ENCODE data around the gene NDUFAF4.
A peak's percentile ranks its signal among the peaks of the same experiment; 100 is the strongest.

NDUFAF4 gene

DNA sequence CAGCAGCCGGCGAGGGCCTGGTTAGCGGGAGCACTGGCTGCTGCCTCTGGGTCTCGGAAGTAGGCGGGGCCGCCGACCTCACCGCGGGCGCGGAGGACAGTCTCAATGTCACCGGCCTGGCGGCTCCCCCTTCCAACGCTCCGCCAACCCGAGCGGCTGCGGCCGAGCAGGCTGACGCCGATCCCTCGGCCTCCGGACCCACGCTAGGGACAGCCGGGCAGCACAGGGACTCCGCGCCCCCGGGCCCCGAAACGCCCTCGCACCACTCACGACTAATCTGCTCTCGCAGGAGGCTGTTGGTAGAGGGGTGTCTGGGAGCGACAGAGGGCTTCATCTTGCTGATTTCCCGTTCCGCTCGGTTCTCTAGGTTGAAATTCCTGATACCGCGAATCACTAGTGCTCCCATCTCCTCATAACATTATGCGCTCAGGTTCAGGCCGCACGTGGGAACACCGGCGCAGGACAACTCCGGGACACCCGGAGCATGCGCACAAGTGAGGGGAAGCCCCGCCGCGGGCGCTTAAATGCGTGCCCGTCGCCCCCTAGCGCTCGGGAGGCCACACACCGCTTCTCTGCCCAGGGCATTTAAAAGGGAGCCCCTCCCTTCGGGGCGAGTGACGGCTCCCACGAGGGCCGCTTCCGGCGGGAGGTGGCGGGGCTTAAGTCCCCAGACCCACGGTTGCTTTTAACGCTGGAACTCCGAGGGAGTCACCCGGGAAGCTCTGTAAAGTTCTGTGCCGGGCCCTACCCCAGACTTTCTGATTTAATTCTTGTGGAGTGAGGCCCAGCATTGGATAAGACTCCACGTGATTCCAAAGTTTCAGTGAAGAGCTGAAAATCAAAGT, at the start of gene NDUFAF4:
TSS of gene NDUFAF4 (minus strand) at position 496 of the 845 bp plus-strand sequence. CDS start at position 406, 90 bp downstream.
- DNase-seq, result peak; percentile 95

DNA sequence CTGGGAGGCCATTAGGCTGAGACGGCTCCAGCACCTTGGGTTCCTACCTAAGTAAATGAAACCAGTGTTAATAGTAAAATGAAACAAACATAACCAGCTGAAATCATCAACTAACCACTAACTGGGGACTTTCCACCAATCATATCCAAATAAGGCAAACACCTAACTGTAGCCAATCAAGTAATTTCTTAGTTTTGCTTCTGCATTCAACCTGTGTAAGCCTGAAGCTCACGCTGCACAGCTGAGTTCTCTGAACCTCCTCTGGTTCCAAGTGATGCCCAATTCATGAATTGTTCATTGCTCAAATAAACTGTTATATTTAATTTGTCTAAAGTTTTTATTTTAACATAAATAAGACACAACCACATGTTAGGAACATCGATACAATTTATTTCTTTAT, 49.4 kb upstream of the NDUFAF4 start:
- DNase-seq, result no peak

DNA sequence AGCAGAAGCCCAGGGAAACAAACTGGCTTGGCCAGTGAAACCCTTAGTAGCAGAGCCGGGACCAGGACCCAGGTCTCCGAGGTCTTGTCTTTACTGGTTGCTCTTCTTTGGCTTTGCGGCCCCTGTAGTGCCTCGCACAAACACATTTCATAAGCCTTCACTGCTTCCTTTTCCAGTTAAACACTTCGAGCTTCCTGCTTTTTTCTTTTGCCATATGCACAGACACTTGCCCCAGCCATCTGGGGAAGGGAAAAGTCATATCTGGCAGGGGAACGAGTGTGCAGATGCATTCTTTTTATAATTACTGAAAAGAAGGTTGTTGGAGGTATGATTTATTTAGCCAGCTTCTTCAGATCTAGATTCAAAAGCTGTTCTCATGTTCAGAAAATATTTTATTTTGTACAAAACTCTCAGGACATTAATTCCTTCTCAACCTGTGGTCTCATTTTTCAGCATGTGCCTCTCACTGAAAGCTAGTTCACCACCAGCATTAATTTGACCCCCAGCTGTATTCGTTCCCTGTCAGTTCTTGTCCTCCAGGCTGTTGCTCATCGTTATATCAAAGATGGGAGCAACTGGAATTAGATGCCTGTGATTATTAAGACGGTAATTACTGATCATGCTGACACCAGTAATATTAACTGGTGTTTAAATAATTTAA, 46.0 kb upstream of the NDUFAF4 start:
- peak; percentile 79 for DNase-seq

DNA sequence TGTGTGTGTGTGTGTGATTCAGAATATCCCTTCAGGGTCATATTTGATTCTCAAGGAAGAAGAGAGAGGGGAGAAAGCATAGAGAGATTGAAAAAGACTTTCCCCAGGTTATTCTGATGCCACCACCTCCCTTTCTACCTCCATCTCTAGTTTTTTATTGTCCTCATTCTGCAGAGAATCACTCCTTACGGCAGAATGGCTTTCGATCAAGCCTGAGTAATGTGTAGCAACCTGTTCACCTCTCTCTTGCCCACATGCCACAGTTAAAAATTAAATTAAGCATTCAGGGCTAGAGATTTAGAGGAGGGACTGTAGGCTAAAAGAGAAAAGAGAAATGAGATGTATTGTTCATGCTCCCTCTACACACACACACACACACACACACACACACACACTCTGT, 45.0 kb upstream of the NDUFAF4 start:
- peak; percentile 72 for DNase-seq

DNA sequence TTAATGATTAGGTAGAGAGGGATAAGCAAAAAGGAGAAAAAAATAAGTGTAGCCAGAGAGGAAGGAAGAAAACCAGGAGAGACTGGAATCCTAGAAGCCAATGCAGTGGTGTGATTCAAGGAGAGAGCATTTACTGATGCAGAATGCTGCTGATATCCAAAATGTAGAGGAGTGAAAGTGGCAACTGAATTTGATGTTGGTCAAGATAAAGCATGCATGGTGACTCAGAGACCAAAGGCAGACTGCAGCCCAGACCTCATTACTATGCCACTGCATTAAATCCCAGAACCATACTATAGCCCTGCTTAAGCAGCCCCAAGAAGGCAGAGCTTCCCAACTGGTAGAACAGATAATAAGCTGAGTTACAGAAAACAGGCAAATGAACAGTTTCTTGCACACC, 42.6 kb upstream of the NDUFAF4 start:
- no peak for DNase-seq

DNA sequence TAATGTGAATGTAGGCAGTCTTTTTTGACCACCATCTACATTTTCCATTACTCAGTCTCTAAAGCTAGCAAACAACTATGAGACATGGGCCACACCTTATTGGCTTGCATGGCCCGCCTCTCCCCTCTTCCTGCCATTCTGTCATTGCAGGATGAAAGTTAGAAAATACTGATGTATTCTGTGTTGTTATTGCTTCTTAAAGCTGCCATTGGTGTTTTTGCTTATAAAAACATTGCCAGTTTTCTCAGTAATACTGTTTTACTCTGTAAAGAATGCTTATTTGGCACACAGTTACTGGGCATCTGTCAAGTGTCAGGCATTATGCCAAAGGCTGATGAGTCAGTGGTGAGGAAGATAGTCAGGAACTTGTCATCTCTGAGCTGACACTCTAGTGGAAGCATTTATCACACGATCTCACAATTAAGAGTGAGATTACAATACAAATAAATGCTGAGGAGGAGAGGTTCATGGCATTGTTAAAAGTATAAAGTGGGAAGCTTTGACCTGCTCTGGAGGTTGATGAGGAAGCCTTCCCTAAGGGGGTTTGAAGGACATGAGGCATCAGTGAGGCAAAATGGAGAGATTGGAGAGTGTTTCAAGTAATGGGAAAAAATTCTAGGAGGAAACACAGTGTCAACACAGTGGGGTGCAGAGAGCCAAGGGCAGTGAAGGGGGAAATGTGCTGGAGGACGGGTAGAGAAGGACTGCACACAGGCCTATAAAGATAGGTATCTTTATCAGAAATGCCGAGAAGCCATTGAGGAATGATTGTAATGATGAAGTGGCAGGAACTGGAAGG, 41.5 kb upstream of the NDUFAF4 start:
- DNase-seq, result peak; percentile 75

DNA sequence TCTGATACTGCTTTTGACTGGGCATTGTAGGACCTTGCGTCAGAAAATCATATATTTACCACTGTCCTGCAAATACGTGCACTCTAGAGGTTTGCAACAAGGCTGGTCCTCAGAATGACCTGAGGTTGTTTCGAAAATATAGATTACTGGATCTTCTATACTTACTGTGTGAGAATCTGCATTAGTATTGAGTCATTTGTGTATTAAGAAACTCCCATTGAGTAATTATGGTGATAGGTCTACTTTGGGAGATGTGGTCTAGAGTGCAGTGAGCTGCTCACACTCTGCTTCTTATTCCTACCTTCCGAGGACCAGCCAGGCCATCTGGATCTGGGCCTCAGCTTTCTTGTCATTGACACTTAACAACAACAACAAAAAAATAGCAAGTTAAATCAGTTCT, 36.4 kb upstream of the NDUFAF4 start:
- no peak for DNase-seq

DNA sequence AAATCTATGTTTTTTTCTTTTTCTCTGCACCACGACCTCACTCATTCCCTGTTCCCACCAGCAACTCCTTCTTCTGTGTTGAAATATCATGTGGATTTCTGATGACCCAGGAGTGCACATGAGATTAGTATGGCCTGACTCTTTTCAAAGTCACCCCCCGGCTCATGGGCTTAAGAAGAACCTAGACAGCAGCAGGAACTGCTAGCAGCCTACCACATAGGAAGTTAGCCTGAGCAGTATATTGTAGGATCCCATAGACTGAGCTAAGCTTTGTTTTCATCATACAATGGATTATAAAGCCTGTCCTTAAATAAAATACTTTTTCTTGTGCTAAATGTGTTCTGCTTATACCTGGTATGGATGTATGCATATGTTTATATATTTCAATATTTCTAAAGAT, 33.5 kb upstream of the NDUFAF4 start:
- DNase-seq, result no peak

DNA sequence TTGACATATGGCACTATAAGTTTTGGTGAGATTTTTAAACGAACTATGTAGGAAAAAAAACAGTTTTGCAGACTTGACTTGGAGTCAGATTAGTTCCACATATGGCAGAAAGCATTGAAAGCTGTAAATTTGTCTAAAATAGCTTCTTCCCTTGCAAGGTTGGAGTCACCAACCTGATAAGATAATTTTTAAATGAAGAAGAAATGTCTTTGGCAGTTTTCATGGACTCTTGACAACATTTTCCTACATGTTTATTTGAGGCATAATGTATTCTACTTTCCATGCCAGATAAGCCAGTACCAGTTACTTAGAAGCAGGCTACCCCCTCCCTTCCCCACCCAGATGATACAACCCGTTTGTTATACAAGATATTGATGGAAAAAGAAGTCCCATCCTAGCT, 32.0 kb upstream of the NDUFAF4 start:
- no peak for DNase-seq

DNA sequence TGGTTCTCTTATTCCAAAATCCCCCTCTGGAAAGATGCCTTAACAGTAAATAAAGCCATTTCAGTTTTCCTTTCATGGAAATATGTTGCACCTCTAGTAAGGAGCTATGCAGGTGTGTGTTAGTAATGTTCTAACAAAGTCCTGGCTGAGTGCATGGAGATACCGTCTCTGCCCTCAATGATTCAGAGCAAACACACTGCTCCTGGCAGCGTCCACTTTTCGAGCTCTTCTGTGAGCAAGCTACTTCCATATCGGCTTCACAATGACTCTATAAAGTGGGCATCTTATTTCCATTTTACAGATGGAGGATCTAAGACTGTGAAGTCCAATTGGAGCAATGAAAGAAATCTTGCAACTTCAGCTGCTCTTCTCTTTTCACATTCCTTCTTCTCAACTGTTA, 30.0 kb upstream of the NDUFAF4 start:
- DNase-seq, result no peak

DNA sequence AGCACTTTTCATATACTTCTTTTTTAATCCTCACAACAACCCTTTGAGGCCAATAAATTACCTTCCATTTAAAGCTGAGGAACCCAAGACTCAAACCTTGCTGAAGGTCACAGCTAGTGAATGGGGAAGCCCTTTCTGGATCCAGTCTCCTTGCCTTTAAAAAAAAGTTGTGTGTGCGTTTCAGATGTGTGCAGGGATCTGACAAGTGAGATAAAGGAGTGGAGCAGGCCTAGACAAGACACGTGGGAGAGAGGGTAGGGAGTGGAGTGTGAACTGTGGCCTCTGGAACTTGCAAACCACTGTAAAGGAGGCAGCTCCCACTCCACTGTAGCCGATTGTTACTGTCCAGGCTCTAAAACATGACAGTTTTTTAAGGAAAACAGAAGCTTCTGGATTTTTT, 28.7 kb upstream of the NDUFAF4 start:
- no peak for DNase-seq

DNA sequence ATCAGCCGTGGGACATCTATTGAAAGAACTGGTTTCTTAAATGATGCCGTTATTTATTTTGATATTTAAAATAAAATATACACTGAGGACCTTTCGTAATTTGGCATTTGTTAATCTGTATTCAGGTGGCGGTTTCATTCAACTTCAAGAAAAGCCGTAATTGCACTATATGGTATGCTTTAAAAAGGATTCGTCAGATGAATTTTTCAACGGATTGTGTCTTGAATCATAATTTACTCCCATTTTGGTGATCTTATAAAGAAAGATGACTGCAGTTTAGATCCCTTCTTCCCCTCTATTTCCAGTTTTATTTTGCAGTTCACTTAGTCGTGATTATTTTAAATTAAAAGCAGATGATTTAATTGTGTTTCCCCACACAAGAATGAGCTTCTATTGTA, 27.6 kb upstream of the NDUFAF4 start:
- no peak for DNase-seq

DNA sequence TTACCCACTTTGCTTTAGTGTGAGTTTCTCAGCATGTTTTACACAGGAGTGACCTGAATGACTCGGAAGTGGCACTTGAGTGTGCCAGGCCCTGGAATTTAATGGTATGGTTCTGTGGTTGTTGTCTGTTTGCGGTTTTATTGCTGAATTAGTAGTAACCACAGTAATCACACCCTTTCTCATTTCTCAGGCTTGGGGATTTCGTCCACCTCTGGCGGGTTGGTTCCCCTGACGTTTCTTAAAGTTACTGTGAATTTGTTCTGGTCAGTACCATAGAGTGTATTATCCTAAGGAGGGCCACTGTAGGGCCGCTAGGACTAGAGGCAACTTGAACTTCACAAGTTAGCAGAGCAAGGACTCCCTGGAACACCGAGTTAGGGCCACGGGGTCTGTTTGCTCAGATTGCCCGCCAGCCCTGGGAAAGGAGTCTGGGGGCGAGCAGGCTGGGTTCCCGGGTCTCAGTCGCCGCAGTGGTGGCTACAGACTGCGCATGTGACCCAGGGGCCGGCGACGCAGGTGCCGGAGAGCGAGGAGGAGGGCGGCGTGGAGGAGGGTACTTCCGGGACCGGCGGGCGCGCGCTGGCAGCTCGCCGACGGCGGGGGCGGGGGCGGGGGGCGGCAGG, 26.3 kb upstream of the NDUFAF4 start:
- peak; percentile 31 for DNase-seq

DNA sequence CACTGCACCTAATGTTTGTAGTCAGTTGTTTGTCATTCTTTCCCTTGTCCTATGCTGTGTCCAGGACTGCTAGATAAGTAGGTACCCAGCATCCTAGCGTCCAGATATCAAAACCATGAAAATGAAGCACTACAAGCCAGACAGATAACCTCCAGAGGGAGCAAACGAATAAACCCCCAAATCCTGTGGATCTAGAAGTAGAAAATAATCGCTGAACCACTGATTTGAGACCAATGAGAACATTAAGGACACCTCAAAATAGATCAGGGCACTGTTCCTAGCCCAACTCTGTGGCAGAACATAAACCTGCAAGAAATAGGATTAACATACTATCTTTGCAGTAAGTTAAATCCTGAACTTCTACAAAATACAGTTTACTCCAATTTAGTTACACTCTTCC, 25.7 kb upstream of the NDUFAF4 start:
- DNase-seq, result no peak

DNA sequence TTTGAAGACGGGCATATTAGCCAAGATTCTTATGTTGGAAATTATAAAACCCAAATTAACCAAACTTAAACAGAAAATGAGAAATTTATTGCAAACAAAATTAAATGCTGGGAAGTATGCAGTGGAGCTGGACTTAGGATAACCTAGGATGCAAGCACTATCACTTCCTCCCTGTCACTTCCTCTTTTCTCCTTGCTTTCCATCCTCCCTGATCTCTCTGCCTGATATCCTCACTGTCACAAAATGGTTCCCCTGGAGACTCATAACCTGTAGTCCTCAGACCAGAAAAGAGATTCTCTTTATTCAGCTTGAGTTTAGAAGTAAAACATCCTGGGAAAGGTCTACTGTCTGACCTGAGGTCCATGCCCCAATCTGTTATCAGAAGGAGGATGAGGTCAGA, 19.4 kb upstream of the NDUFAF4 start:
- DNase-seq, result no peak

DNA sequence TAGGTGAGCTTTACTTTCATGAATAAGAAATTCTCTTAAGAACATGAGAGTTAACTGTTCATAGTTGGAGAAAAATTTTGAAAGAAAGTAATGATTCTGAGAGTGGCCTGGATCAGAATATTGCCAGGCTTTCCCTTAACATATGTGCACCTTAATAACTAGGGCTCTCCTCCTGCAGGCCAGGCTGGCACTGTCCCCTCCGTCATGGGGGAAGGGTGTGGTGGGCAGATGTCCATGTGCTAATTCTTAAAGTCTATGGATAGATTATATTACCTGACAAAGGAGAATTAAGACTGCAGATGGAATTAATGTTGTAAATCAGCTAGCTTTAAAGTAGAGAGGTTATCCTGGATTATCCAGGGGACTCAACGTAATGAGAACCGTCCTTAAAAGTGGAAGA, 15.9 kb upstream of the NDUFAF4 start:
- DNase-seq, result no peak

DNA sequence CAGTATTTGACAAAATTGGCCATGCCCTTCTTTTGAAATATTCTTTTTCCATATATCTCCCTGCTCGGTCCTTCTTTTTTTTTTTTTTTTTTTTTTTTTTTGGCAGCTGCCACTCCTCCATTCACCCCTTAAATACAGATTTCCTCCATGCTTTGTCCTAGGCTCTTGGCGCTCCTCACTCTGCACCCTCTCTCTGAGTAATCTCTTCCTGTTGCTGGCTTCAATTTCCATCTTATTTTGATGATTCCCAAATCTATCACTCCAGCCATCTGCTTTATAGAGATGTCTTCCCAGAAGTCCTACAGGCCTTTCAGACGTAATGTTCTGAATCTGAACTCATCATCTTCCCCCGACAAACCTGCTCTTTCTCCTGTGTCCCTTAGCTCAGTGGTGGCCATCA, 14.1 kb upstream of the NDUFAF4 start:
- no peak for DNase-seq

DNA sequence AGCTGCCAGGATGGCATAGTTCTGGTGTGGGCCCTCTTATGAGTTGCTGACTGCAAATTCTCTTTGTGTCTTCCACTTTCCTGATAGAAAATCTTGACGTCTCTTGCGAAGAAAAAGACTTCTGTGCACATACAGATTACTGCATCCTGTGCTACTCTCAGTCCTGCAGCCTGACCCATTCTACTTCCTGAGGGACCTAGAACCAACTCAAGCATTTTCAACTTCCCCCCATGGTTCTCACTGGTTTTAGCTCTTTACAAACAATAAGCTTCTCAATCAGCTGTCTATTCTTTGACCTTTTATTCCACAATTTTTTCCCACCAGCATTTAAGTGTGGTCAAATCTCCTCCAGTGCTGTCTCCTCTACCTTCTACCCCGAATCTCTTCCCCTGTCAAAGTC, 13.5 kb upstream of the NDUFAF4 start:
- DNase-seq, result no peak

DNA sequence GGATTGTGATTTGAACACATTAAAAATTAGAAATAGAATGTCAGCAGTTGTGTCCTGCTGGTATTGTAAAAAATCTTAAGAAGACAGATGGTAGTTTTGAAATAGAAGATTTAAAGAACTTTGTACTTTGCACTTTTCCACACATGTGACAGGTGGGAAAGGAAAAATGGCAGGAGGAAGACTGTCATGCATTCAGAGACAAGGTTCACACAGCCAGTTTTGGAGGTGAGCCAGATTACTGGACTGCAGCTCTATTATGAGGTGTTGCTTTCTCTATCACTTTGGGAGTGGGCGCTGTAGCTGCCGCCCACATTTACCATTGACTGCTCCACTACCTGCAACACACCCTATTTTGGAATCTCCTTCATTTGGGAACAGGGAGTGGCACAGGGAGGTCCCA, 12.1 kb upstream of the NDUFAF4 start:
- no peak for DNase-seq

DNA sequence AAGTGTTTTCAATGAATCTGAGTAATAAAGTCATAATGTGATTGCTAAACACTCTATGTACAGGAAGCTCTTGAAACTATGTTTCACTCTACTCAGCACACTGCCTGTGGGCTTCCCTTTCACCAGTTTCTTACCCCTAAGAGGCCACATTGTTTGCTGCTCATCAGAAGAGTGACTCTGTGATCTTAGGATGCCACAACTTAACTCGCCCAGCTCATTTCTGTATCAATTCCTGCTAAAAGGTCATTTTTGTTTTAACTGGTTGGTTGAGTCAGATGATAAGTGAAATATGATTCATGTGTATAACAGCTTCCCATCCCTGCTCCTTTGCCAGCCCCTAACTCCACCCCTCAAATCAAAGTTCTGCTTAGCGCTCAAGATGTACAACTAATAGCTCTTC, 9.8 kb upstream of the NDUFAF4 start:
- no peak for DNase-seq

DNA sequence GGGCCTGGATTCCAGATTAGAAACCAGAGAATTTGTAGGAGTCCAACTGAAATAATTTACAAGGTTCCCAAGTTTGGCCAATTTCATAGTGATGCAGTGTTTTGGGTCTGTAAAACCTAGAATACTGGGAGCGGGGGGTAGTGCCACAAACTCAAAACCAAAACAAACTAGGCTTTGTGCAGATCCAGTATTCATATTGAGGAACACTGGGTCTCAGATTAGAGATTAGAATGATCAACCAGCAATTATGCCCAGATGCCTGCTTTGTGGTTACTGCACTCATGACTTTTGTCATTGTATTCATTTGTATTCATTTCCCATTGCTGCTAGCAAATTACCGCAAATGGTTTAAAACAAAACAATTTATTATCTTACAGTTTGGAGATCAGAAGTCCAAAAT, 3.2 kb upstream of the NDUFAF4 start:
- no peak for DNase-seq

DNA sequence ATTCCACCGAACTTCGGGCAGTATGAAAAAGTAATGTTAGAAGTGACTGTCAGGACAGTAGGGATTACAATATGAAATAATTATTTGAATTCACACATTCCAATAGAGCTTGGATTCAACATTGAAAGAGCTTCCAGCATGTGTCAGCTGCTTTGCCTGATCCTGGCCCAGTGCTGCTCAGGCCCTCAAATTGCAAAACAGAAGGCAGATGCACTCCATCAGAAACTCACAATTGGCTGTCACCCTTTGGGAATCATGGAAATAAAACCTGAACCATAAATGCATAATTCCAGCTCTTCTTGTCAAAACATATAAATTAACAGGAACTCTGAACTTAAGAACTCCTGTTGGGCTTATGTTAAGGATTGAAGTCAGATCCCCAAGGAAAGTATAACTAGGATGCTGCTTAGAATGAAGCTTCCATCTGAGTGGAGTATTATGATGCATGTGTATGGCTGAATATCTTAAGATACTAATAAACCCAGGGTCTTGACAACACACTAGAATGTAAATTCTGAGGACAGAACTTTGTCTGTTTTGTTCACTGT, 1.8 kb upstream of the NDUFAF4 start:
- no peak for DNase-seq

DNA sequence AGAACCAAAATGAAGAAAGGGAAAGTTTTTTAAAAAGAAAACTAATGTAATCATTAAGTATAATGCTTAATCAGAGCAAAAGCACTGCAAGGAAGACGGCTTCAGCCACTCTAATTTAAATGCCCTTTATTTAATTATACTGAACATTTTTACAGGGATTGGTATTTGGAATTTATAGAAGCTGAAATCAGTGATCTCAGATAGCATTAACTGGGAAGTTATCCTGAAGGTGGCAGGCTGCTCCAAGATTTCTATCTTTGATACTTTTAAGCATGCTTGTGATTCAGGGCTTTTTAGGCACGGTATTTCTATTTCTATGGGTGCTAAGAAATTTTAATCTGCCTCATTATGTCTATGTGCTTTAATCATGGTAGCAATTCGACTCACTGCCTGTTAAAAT, 1.3 kb upstream of the NDUFAF4 start:
- peak; percentile 55 for DNase-seq
